GM21367 (cell line): ENCODE data around the gene DYNLRB2.

Experiments
- ATAC-seq: cut with Tn5 transposase; IDR thresholded peaks from one replicate; pipeline ENCODE4 v1.9.1; 2021; ENCODE audit not compliant: unreplicated experiment

Gene DYNLRB2

GRCh38 chr16:80596507-80597207, 55.9 kb downstream of the DYNLRB2 start:
- ATAC-seq = no peak

DNA sequence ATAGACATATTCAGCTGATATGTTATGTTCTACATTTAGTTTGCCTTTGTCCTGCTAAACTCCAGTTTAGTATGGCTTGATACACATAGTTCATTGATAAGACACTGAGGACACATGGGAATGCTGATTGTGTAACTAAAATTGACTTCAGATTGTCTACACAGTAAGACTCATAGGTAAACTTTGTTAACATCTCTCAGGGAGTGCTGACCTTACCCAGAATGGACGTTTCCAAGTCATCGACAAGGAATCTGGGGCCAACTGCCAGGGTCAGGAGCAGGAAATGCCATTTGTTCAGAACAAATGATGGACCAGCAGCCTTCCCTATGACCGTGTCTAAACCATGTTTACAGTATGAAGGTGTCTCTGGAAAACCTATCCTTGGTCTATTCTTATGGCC, 58.7 kb downstream of the DYNLRB2 start:
- no peak for ATAC-seq
